ENCODE data around the gene SLC25A6.
"Not testable (repeated sequence)": the region's sequence is repeated elsewhere in the genome, so short reads cannot be mapped to it uniquely, and the experiment has no call there.

Gene SLC25A6

DNA sequence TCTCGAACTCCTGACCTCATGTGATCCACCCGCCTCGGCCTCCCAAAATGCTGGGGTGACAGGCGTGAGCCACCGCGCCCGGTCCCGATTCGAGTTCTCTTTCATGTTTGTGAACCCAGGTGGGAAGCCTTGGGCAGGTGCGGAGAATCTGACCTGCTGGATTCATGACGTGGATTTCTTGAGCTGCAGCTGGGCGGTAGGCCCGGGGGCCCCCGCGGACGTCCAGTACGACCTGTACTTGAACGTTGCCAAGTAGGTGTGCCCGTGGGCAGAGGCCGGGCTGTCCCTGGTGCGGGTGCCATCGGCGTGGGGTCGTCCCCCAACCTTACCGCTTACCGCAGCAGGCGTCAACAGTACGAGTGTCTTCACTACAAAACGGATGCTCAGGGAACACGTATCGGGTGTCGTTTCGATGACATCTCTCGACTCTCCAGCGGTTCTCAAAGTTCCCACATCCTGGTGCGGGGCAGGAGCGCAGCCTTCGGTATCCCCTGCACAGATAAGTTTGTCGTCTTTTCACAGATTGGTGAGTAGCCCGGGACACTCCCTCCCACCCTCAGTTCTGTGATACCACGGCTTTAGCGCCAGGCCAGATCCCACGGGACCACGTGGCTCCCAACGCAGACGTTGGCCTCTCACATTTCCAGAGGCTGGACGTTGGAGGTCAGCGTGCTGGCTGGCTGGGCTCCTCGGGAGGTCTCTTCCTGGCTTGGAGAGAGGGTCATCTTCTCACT is 39.8 kb downstream of the SLC25A6 start:
- DNase-seq, result no peak

DNA sequence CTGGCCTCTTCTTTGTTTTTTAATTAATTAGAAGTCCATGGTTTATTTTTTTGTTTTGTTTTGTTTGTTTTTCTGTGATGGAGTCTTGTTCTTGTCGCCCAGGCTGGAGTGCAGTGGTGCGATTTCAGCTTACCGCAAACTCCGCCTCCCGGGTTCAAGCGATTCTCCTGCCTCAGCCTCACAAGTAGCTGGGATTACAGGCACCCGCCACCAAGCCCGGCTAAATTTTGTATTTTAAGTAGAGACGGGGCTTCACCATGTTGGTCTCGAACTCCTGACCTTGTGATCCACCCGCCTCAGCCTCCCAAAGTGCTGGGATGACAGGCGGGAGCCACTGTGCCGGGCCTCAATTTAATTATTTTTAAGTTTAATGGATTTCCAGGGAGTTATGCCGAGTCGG is 42.3 kb downstream of the SLC25A6 start:
- not testable (repeated sequence) for DNase-seq

DNA sequence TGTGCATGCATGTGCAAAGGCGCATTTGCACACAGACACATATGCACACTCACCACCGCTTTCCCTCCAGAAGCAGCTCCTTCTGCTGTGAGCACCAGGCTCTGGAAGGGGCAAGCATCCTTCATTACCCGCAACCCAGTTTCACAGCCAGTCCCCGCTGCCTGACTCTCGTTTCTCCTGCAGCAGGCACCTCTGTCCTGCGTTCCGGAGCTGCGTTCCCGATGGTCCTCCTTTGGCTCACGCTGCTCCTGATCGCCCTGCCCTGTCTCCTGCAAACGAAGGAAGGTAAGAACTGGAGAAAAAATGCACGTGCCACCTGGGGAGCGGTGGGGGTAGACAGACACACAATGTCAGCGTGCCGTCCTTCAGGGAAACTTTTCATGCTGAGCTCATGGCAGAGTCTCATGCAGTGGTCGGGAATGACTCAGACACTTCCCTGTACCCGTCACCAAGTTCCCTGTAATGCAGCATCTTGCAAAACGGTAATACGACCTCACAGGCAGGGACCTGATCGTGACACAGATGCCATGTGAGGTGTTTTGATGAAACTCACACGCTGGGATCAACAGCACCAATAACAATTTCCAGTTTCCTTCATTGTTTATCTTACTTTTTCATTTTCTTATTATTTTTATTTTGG is 50.2 kb downstream of the SLC25A6 start:
- DNase-seq, result no peak

DNA sequence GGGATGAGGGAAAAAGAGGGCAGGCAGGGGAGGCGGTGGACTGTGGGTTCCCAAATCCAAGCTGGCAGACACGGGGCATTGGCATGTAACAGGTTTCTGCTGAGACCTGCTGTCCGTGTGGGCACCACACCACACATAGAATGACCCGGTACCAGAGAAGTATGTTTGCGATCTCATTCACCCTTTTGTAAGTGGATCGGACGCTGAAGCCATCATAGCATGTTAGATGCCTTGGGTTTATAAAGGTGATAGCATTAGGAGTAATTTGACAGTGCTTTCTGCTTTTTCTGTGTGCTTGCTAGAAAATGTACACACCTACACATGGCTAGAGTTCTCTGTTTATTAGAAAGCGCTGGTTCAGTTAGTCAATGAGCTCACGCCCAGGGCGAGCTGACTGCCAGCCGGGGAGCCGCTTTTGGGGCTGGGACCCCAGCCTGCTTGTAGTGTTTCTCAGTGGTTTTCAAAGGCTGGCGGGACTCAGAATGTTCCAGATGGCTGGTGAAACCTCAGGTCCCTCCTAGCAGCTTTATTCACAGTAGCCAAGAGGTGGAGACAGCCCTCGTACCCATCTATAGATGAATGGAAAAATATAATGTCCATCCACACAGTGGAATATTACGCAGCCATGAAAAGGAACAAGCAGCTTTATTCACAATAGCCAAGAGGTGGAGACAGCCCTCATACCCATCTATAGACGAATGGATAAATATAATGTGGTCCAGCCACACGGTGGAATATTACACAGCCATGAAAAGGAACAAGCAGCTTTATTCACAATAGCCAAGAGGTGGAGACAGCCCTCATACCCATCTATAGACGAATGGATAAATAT is 54.7 kb downstream of the SLC25A6 start:
- no peak for DNase-seq

DNA sequence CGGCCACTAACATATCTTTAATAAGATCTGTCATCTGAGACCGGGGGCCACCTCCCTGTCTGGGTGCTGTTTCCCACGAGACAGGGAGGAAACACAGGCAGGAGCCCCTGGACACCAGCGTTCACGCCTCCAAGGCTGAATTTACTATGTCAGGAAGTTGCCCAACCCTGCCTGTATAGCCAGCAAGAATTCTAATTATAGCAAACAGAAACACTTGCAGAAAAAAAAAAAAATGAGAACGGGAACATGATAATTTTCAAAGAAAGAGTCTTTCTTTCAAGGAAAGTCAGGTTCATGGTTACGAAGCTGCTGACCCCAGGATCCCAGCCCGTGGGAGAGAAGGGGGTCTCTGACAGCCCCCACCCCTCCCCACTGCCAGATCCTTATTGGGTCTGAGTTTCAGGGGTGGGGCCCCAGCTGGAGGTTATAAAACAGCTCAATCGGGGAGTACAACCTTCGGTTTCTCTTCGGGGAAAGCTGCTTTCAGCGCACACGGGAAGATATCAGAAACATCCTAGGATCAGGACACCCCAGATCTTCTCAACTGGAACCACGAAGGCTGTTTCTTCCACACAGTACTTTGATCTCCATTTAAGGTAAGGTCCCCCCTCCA is 55.5 kb downstream of the SLC25A6 start, which contains the start of gene IL3RA:
IL3RA (plus strand) TSS at position 455 of the 613 bp plus-strand sequence. CDS start 4,981 bp downstream, outside the sequence.
- DNase-seq, result no peak
